ENCODE data around the gene NKG7.
"Not testable (repeated sequence)": the region's sequence is repeated elsewhere in the genome, so short reads cannot be mapped to it uniquely, and the experiment has no call there.

The NKG7 gene

GRCh38 chr19:51402117-51402516 lies 29.7 kb upstream of the NKG7 start:
- Histone ChIP-seq H4K8ac (ENCODE audit: low read depth, low read length) (no peak overlapping the region), H2AK5ac (ENCODE audit: low read depth, low read length) (no peak overlapping the region), H3K36me3 (replicated peaks in 1 of 2; ENCODE audit: control insufficient read depth in 2 of 2, insufficient read depth in 2 of 2, low read length in 2 of 2) (peaks cover 5 to 25% of the 10 kb centered on the region in 2 donors), H2BK5ac (ENCODE audit: low read length) (no peak overlapping the region), H3K4ac (ENCODE audit: low read length) (no peak overlapping the region), H3K4me3 (ENCODE audit: low read length in 2 of 2) (no peak overlapping the region), H2AFZ (ENCODE audit: low read length) (no peak overlapping the region), H3K27ac (replicated peaks; ENCODE audit: low read length) (no peak overlapping the region), H2BK120ac (ENCODE audit: low read depth, low read length) (no peak overlapping the region), H3K4me1 (ENCODE audit: control insufficient read depth in 2 of 2, insufficient read depth in 1 of 2, low read depth in 1 of 2, low read length in 2 of 2) (no peaks in the 10 kb centered on the region), H3K9me3 (replicated peaks in 1 of 2; ENCODE audit: control insufficient read depth in 2 of 2, insufficient read depth in 1 of 2, low read depth in 1 of 2, low read length in 2 of 2) (peaks cover 10 to 40% of the 10 kb centered on the region in 2 donors), H3K23ac (ENCODE audit: low read depth, low read length, poor library complexity) (no peak overlapping the region), H2BK12ac (ENCODE audit: low read length) (no peak overlapping the region), H3K14ac (ENCODE audit: low read length) (no peak overlapping the region), H3K79me1 (ENCODE audit: low read depth, low read length) (no peaks in the 10 kb centered on the region), H4K91ac (ENCODE audit: low read depth, low read length, poor library complexity) (no peak overlapping the region), H3K27me3 (ENCODE audit: control insufficient read depth in 3 of 3, insufficient read depth in 3 of 3, low read depth in 1 of 3, low read length in 3 of 3) (no peaks in the 10 kb centered on the region), H2BK15ac (ENCODE audit: low read length) (no peak overlapping the region), H3K4me2 (ENCODE audit: insufficient read depth, low read length, poor library complexity, severe bottlenecking) (no peak overlapping the region), H3K9ac (ENCODE audit: low read depth, low read length, poor library complexity) (no peak overlapping the region), H3K18ac (ENCODE audit: low read length) (no peak overlapping the region)
- DNase-seq (ENCODE audit: low spot score): no peak
- WGBS, 2 donors (ENCODE audit: extremely low coverage in 2 of 2, insufficient read length in 2 of 2, insufficient replicate concordance in 1 of 2): no CpG with 5 or more reads among the region's 9 CpGs

GRCh38 chr19:51399936-51400335 lies 27.5 kb upstream of the NKG7 start:
- H2AK5ac ChIP-seq (ENCODE audit: low read depth, low read length); H2AFZ ChIP-seq (ENCODE audit: low read length); H3K27ac ChIP-seq (replicated peaks; ENCODE audit: low read length); H3K9ac ChIP-seq (ENCODE audit: low read depth, low read length, poor library complexity); H2BK120ac ChIP-seq (ENCODE audit: low read depth, low read length); DNase-seq (ENCODE audit: low spot score); H2BK12ac ChIP-seq (ENCODE audit: low read length); H2BK15ac ChIP-seq (ENCODE audit: low read length); H3K4me1 ChIP-seq (ENCODE audit: control insufficient read depth in 2 of 2, insufficient read depth in 1 of 2, low read depth in 1 of 2, low read length in 2 of 2); H3K4ac ChIP-seq (ENCODE audit: low read length); H3K27me3 ChIP-seq (ENCODE audit: control insufficient read depth in 3 of 3, insufficient read depth in 3 of 3, low read depth in 1 of 3, low read length in 3 of 3); H3K4me3 ChIP-seq (ENCODE audit: low read length in 2 of 2); H3K18ac ChIP-seq (ENCODE audit: low read length); H4K91ac ChIP-seq (ENCODE audit: low read depth, low read length, poor library complexity); H3K79me1 ChIP-seq (ENCODE audit: low read depth, low read length); H3K4me2 ChIP-seq (ENCODE audit: insufficient read depth, low read length, poor library complexity, severe bottlenecking); H4K8ac ChIP-seq (ENCODE audit: low read depth, low read length); H3K14ac ChIP-seq (ENCODE audit: low read length); H3K23ac ChIP-seq (ENCODE audit: low read depth, low read length, poor library complexity); H2BK5ac ChIP-seq (ENCODE audit: low read length): not testable (repeated sequence)
- peaks cover 6 to 30% of the 10 kb centered on the region in 2 donors for H3K9me3 ChIP-seq (replicated peaks in 1 of 2; ENCODE audit: control insufficient read depth in 2 of 2, insufficient read depth in 1 of 2, low read depth in 1 of 2, low read length in 2 of 2)
- no CpG with 5 or more reads among the region's 7 CpGs for WGBS, 2 donors (ENCODE audit: extremely low coverage in 2 of 2, insufficient read length in 2 of 2, insufficient replicate concordance in 1 of 2)
- peaks cover 5 to 25% of the 10 kb centered on the region in 2 donors for H3K36me3 ChIP-seq (replicated peaks in 1 of 2; ENCODE audit: control insufficient read depth in 2 of 2, insufficient read depth in 2 of 2, low read length in 2 of 2)

GRCh38 chr19:51399231-51399630 lies 26.8 kb upstream of the NKG7 start:
- no peak overlapping the region for H4K91ac ChIP-seq (ENCODE audit: low read depth, low read length, poor library complexity)
- H3K79me1 ChIP-seq (ENCODE audit: low read depth, low read length): no peaks in the 10 kb centered on the region
- peaks cover 5 to 25% of the 10 kb centered on the region in 2 donors for H3K36me3 ChIP-seq (replicated peaks in 1 of 2; ENCODE audit: control insufficient read depth in 2 of 2, insufficient read depth in 2 of 2, low read length in 2 of 2)
- no peak overlapping the region for H2BK120ac ChIP-seq (ENCODE audit: low read depth, low read length)
- no peak for DNase-seq (ENCODE audit: low spot score)
- no CpG with 5 or more reads among the region's 5 CpGs for WGBS, 2 donors (ENCODE audit: extremely low coverage in 2 of 2, insufficient read length in 2 of 2, insufficient replicate concordance in 1 of 2)
- H3K4me3 ChIP-seq (ENCODE audit: low read length in 2 of 2): no peak overlapping the region
- H3K4ac ChIP-seq (ENCODE audit: low read length): no peak overlapping the region
- H3K4me2 ChIP-seq (ENCODE audit: insufficient read depth, low read length, poor library complexity, severe bottlenecking): no peak overlapping the region
- H2BK5ac ChIP-seq (ENCODE audit: low read length): no peak overlapping the region
- no peak overlapping the region for H4K8ac ChIP-seq (ENCODE audit: low read depth, low read length)
- no peaks in the 10 kb centered on the region for H3K27me3 ChIP-seq (ENCODE audit: control insufficient read depth in 3 of 3, insufficient read depth in 3 of 3, low read depth in 1 of 3, low read length in 3 of 3)
- no peak overlapping the region for H2BK15ac ChIP-seq (ENCODE audit: low read length)
- no peak overlapping the region for H3K14ac ChIP-seq (ENCODE audit: low read length)
- H3K23ac ChIP-seq (ENCODE audit: low read depth, low read length, poor library complexity): no peak overlapping the region
- no peak overlapping the region for H2BK12ac ChIP-seq (ENCODE audit: low read length)
- H3K9ac ChIP-seq (ENCODE audit: low read depth, low read length, poor library complexity): no peak overlapping the region
- no peak overlapping the region for H3K27ac ChIP-seq (replicated peaks; ENCODE audit: low read length)
- no peak overlapping the region for H2AFZ ChIP-seq (ENCODE audit: low read length)
- peaks cover 6 to 26% of the 10 kb centered on the region in 2 donors for H3K9me3 ChIP-seq (replicated peaks in 1 of 2; ENCODE audit: control insufficient read depth in 2 of 2, insufficient read depth in 1 of 2, low read depth in 1 of 2, low read length in 2 of 2)
- H3K18ac ChIP-seq (ENCODE audit: low read length): no peak overlapping the region
- H2AK5ac ChIP-seq (ENCODE audit: low read depth, low read length): no peak overlapping the region
- peaks cover 0 to 6% of the 10 kb centered on the region in 2 donors for H3K4me1 ChIP-seq (ENCODE audit: control insufficient read depth in 2 of 2, insufficient read depth in 1 of 2, low read depth in 1 of 2, low read length in 2 of 2)

- Histone ChIP-seq H2BK15ac (ENCODE audit: low read length) (no peak overlapping the region), H3K4ac (ENCODE audit: low read length) (no peak overlapping the region), H3K9ac (ENCODE audit: low read depth, low read length, poor library complexity) (no peak overlapping the region), H3K18ac (ENCODE audit: low read length) (no peak overlapping the region), H2BK12ac (ENCODE audit: low read length) (no peak overlapping the region), H4K8ac (ENCODE audit: low read depth, low read length) (no peak overlapping the region), H3K4me3 (ENCODE audit: low read length in 2 of 2) (no peak overlapping the region), H3K4me2 (ENCODE audit: insufficient read depth, low read length, poor library complexity, severe bottlenecking) (no peak overlapping the region), H3K27ac (replicated peaks; ENCODE audit: low read length) (no peak overlapping the region), H3K9me3 (replicated peaks in 1 of 2; ENCODE audit: control insufficient read depth in 2 of 2, insufficient read depth in 1 of 2, low read depth in 1 of 2, low read length in 2 of 2) (peaks cover 0 to 18% of the 10 kb centered on the region in 2 donors), H2AK5ac (ENCODE audit: low read depth, low read length) (no peak overlapping the region), H3K14ac (ENCODE audit: low read length) (no peak overlapping the region), H2BK120ac (ENCODE audit: low read depth, low read length) (no peak overlapping the region), H3K4me1 (ENCODE audit: control insufficient read depth in 2 of 2, insufficient read depth in 1 of 2, low read depth in 1 of 2, low read length in 2 of 2) (peaks cover 0 to 8% of the 10 kb centered on the region in 2 donors), H3K79me1 (ENCODE audit: low read depth, low read length) (no peaks in the 10 kb centered on the region), H3K36me3 (replicated peaks in 1 of 2; ENCODE audit: control insufficient read depth in 2 of 2, insufficient read depth in 2 of 2, low read length in 2 of 2) (peaks cover 0 to 17% of the 10 kb centered on the region in 2 donors), H3K23ac (ENCODE audit: low read depth, low read length, poor library complexity) (no peak overlapping the region), H4K91ac (ENCODE audit: low read depth, low read length, poor library complexity) (no peak overlapping the region), H3K27me3 (ENCODE audit: control insufficient read depth in 3 of 3, insufficient read depth in 3 of 3, low read depth in 1 of 3, low read length in 3 of 3) (no peaks in the 10 kb centered on the region), H2AFZ (ENCODE audit: low read length) (no peak overlapping the region), H2BK5ac (ENCODE audit: low read length) (no peak overlapping the region)
- no peak for DNase-seq (ENCODE audit: low spot score)
- no CpG with 5 or more reads among the region's 7 CpGs for WGBS, 2 donors (ENCODE audit: extremely low coverage in 2 of 2, insufficient read length in 2 of 2, insufficient replicate concordance in 1 of 2)
Measured at GRCh38 chr19:51398096-51398704, 25.7 kb upstream of the NKG7 start.

Data from neuronal stem cell (in vitro differentiated cells).